Measurements from ENCODE around the gene LRRC15. TPM values are rescaled to one million over a fixed set of nuclear protein-coding genes. Genes with fewer than 3 reads are reported as not detected.

LRRC15 gene
- total and polyA plus RNA-seq, 2 experiments from 2014 or later: 0.05 to 0.14 TPM

GRCh38 chr3:194306771-194307640 lies 62.5 kb downstream of the LRRC15 start (continued):
- TF ChIP-seq, protein P1, sequence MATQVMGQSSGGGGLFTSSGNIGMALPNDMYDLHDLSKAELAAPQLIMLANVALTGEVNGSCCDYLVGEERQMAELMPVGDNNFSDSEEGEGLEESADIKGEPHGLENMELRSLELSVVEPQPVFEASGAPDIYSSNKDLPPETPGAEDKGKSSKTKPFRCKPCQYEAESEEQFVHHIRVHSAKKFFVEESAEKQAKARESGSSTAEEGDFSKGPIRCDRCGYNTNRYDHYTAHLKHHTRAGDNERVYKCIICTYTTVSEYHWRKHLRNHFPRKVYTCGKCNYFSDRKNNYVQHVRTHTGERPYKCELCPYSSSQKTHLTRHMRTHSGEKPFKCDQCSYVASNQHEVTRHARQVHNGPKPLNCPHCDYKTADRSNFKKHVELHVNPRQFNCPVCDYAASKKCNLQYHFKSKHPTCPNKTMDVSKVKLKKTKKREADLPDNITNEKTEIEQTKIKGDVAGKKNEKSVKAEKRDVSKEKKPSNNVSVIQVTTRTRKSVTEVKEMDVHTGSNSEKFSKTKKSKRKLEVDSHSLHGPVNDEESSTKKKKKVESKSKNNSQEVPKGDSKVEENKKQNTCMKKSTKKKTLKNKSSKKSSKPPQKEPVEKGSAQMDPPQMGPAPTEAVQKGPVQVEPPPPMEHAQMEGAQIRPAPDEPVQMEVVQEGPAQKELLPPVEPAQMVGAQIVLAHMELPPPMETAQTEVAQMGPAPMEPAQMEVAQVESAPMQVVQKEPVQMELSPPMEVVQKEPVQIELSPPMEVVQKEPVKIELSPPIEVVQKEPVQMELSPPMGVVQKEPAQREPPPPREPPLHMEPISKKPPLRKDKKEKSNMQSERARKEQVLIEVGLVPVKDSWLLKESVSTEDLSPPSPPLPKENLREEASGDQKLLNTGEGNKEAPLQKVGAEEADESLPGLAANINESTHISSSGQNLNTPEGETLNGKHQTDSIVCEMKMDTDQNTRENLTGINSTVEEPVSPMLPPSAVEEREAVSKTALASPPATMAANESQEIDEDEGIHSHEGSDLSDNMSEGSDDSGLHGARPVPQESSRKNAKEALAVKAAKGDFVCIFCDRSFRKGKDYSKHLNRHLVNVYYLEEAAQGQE (IDR thresholded peaks at IDR 0.05; ENCODE audit: unreplicated experiment): no peak
- TF ChIP-seq, protein P2, sequence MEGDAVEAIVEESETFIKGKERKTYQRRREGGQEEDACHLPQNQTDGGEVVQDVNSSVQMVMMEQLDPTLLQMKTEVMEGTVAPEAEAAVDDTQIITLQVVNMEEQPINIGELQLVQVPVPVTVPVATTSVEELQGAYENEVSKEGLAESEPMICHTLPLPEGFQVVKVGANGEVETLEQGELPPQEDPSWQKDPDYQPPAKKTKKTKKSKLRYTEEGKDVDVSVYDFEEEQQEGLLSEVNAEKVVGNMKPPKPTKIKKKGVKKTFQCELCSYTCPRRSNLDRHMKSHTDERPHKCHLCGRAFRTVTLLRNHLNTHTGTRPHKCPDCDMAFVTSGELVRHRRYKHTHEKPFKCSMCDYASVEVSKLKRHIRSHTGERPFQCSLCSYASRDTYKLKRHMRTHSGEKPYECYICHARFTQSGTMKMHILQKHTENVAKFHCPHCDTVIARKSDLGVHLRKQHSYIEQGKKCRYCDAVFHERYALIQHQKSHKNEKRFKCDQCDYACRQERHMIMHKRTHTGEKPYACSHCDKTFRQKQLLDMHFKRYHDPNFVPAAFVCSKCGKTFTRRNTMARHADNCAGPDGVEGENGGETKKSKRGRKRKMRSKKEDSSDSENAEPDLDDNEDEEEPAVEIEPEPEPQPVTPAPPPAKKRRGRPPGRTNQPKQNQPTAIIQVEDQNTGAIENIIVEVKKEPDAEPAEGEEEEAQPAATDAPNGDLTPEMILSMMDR (conservative IDR thresholded peaks at IDR 0.05; ENCODE audit: low read depth in 2 of 2): no peak
- no peak for TF ChIP-seq JUNB (IDR thresholded peaks at IDR 0.05; ENCODE audit: unreplicated experiment)
- no peak for TF ChIP-seq POLR2AphosphoS5 (IDR thresholded peaks at IDR 0.05; ENCODE audit: low read depth)
- TF ChIP-seq STAT1 (IDR thresholded peaks at IDR 0.05; ENCODE audit: unreplicated experiment): no peak

DNA sequence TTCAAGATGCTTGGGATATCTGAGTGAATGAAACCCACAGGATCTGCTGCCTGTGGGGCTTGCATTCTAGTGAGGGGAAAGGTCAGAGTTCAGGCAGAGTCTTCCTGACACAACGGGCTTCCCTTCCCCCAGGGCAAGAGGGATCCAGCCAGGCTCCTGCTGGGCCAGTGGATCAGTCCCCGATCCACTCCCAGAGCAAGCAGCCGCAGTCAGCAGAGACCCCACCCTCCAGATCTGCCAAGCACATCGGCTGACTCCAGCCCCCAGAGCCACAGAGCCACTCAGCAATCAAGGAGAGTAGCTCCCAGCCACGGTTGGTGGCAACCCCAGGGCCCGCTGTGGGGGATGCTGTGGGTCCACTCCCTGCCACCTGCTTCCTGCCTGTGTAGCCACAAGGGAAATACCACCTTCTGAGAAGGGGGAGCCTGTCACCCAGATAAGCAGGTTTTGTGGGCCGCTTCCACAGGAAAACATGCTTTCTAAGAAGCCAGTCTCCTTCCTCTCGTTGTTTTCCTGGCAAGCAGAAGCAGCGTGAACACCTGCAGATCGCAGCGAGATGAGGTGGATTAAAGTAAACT lies 63.3 kb downstream of the LRRC15 start:
- H3K27ac Mint-ChIP-seq: no peak overlapping the region
- no peak for DNase-seq (ENCODE audit: low spot score)
- no peaks in the 10 kb centered on the region for H3K27me3 ChIP-seq (ENCODE audit: insufficient read depth)

More for the DNA sequence above, 63.3 kb downstream of the LRRC15 start:
- no peaks in the 10 kb centered on the region for H3K36me3 Mint-ChIP-seq (ENCODE audit: low read depth)
- ATAC-seq: peak; percentile 80
- H3F3A ChIP-seq (replicated peaks; ENCODE audit: low read depth): 0 out of 2 replicates have a peak, but pooled peaks cover 2% of the 10 kb centered on the region
- H3K79me2 ChIP-seq (replicated peaks; ENCODE audit: insufficient read depth): no peaks in the 10 kb centered on the region
- H3K4me2 ChIP-seq: 0 out of 2 replicates have a peak overlapping the region, but pooled peaks have one; percentile 49
- no peaks in the 10 kb centered on the region for H3K36me3 ChIP-seq (ENCODE audit: insufficient read depth)
- peaks cover 13% of the 10 kb centered on the region for H3K27me3 Mint-ChIP-seq (ENCODE audit: insufficient read depth, low read depth, poor library complexity)
- no peak for TF ChIP-seq POLR2AphosphoS5 (IDR thresholded peaks at IDR 0.05; ENCODE audit: low read depth)
- no peaks in the 10 kb centered on the region for H4K20me1 ChIP-seq (replicated peaks; ENCODE audit: insufficient read depth)
- H3K4me1 Mint-ChIP-seq: peaks cover 37% of the 10 kb centered on the region
- peak overlapping the region; percentile 25 for H2AFZ ChIP-seq
- H3K4me3 Mint-ChIP-seq: no peak overlapping the region
- H3K4me3 ChIP-seq: no peak overlapping the region
- peaks cover 31% of the 10 kb centered on the region for H3K4me1 ChIP-seq (ENCODE audit: insufficient read depth)
- H3K27ac ChIP-seq (ENCODE audit: low read depth): no peak overlapping the region
- H3K9me2 ChIP-seq (ENCODE audit: insufficient read depth): no peaks in the 10 kb centered on the region
- no peaks in the 10 kb centered on the region for H3K9me3 Mint-ChIP-seq
